GM13977 (cell line): Measurements from ENCODE around the gene SH3BP4.

ENCODE experiments used
- DNase-seq: peaks from one replicate; pipeline ENCODE4 v3.0.0; 2012; ENCODE audit warnings: low spot score
- in situ Hi-C: fragments of 300-500 bp; cut with MboI; formaldehyde crosslinking; loops from one replicate; pipeline ENCODE4 v1.12.0; 2022; ENCODE audit warnings: low sequenced_read_pairs, low pct_unique_long_range_greater_than_20kb, mixed read lengths, inconsistent platforms; ENCODE audit not compliant: unreplicated experiment
- TF ChIP-seq, protein P1 (sequence below): IDR thresholded peaks from 2 replicates; pipeline ENCODE4 v1.5.1; 2012; ENCODE audit warnings: mild to moderate bottlenecking, control low read depth; ENCODE audit not compliant: insufficient read depth; ENCODE audit errors: extremely low read depth, missing control alignments

The SH3BP4 gene

DNA sequence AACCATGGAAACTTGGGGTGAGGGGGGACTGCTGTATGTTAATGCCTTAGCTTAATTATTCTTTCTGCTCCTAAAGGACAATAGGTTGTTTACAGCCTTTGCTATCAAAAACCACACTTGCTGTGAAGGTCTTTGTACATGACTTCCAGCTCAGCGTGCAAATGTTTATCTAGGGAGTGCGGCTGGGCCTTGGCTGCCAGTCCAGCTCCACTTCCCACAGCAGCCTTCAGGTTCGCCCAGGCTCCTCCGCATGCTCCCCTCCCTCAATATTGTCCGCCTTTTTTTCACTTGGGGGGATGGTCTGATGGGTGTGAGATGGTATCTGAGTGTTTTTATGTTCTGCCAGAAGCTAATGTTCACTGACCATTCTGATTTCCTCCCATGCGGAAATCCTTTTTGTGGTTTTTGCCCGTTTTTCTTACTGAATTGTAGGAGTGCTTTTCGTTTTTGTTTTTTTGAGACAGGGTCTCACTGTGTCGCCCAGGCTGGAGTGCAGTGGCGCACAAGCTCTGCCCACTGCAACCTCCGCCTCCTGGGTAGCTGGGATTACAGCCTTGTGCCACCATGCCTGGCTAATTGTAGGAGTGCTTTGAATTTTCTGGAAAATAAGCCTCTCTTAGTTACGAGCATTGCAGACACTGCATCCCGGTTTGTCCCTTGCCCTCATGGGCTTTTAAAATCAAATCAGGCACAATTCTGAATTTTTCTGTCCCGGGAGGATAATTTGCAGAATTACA is 28.8 kb downstream of the SH3BP4 start:
- TF ChIP-seq, protein P1, sequence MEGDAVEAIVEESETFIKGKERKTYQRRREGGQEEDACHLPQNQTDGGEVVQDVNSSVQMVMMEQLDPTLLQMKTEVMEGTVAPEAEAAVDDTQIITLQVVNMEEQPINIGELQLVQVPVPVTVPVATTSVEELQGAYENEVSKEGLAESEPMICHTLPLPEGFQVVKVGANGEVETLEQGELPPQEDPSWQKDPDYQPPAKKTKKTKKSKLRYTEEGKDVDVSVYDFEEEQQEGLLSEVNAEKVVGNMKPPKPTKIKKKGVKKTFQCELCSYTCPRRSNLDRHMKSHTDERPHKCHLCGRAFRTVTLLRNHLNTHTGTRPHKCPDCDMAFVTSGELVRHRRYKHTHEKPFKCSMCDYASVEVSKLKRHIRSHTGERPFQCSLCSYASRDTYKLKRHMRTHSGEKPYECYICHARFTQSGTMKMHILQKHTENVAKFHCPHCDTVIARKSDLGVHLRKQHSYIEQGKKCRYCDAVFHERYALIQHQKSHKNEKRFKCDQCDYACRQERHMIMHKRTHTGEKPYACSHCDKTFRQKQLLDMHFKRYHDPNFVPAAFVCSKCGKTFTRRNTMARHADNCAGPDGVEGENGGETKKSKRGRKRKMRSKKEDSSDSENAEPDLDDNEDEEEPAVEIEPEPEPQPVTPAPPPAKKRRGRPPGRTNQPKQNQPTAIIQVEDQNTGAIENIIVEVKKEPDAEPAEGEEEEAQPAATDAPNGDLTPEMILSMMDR = no peak
- in situ Hi-C loops = no loop called here
- DNase-seq = no peak

DNA sequence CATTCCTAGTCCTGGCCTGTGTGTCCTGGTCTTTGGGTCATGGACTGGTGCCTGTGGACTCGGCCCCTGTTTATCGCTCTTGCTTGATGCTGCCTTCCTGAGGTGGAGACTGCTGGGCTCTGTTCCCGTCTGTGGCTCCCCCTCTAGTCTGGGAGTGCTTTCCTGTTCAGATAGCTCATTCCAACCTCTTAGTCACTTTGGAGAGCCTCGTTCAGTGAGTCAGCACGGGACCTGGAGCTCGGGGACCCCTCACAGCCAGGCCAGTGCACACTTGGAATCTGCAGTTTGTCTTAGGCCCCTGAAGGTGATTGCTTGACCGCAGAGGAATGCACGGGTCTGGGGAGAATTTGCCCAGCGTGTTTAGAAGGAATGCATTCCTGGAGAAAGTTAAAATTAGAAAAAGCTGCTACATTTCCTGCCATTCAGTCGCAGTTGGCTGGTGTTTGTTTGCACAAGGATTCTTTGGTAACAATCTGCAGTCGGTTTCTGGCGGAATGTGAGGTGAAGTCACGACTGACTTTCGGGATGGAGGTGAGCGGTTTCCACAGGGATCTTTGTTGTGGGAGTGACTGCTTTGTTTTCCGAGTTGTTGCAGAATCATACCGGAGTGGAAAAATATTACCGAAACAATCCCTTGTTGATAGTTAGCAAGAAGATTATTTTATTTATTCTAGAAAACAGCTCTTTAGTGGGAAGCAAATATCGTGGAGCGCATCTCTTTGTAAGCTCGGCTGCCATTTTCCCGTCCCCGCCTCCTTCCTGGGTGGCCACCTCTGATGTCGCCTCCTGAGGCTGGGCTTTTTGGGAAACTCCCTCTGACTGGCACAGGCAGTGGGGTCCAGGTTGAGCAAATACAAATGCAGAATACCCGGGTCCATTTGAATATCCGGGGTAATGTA is 29.6 kb downstream of the SH3BP4 start:
- in situ Hi-C loops = no loop called here
- DNase-seq = no peak
- TF ChIP-seq, protein P1 = no peak

DNA sequence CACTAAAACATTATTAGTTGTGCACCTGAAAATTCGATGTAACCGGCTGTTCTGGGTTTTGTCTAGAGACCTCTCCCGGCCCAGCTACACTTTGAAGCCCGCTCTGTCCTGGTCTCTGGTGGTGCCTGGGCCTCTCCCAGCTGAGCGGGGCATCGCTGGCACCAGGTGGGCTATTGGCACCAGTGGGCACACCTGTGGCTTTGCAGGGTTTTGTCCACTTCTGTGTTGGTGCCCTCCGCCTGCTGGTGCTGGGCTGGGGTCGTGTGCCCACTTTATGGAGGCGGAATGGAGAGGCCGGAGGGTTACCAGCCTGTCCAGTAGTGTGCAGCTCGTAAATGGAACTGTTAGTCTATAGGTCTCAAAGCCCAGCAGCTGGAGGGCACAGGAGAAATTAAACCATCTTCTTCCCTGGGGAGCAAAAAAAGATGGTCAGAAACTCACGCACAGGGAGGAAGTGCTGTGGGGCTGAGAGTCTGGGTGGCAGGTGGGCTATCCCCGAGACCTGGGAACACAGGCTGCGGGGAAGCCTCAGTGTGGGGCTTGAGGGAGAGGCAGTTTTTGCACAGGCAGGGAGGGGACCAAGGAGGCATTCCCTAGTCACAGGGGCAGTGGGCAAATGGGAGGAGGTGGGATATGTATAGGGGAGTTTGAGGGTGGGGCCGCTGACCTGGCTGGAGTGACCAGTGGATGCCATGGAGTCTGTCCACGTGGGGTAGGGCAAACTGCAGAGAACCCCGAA is 30.4 kb downstream of the SH3BP4 start:
- TF ChIP-seq, protein P1 = no peak
- no peak for DNase-seq
- in situ Hi-C loops = no loop called here

DNA sequence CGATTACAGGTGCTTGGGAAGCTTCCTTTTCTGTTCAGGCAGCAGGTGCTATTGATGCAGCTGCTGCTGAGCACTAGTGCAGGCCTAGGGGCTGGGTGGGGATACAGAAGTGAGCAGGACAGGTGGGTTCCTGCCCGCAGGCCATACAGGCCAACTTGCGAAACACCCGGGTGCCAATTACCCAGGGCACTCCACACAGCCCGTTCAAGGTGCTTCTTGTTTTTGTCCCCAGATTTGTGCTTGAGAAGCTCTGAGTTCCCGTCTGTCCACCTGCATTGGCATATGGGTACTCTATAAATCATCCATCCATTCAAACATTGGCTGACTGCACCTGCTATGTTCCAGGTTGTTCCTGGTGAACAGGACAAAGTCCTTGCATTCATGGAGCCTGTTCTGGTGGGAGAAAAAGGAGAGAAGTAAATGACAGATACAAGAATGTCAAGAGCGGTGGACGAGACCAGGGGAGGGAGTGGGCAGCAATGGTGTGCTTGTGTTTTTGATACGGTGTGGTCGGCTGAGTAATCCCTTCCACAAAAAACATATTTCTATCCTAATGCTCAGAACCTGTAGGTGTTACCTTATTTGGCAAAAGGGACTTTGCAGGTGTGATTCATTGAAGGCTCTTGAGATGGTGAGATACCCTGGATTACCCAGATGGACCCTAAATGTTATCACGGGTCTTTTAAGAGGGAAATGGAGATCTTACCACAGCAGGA is 31.4 kb downstream of the SH3BP4 start:
- no peak for DNase-seq
- in situ Hi-C loops = no loop called here
- TF ChIP-seq, protein P1 = no peak

DNA sequence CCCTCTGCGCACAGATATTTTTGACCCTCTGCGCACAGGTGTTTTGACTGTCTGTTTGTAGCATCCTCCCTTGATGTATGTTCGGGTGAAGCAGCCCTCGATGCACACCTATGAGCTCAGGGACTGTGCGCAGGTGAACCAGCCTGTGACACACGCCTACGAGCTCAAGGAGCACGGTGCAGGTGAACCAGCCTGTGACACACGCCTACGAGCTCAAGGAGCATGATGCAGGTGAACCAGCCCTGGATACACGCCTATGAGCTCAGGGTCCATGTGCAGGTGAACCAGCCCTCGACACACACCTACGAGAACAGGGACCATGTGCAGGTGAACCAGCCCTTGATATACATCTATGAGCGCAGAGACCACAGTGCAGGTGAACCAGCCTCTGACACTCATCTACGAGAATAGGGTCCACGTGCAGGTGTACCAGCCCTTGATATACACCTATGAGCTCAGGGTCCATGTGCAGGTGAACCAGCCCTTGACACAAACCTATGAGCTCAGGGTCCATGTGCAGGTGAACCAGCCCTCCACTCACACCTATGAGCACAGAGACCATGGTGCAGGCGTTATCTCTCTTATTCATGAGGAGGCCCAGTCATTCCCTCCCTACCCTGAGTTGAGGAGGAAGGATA is 33.9 kb downstream of the SH3BP4 start:
- TF ChIP-seq, protein P1 = no peak
- in situ Hi-C loops = no loop called here
- DNase-seq = no peak

DNA sequence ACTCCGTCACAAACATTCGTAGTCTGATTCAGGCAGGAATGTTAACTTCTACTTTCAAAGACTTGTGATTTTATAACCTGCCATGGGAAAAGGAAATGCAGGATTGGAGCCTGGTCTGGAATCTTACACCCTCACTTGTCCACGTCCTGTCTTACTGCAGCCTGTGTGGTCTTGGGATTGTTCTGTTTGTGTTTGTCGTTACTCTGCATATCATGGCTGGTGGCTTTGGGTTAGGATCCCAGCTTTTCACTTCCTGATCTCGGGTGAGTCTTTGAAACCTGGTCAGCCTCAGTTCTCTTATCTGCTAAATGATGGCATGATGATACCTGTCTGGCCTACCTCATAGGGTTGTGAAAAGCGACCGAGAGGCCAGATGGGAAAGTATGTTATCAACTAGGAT is 34.6 kb downstream of the SH3BP4 start:
- TF ChIP-seq, protein P1 = no peak
- in situ Hi-C loops = no loop called here
- no peak for DNase-seq
